ENCODE measurements around the gene OTUB2.

OTUB2 gene

GRCh38 chr14:94043111-94043755, 17.1 kb downstream of the OTUB2 start:
- no peak for DNase-seq

- no peak for DNase-seq
These were observed 17.8 kb downstream of the OTUB2 start for GRCh38 chr14:94043756-94044475.

GRCh38 chr14:94044476-94045091, 18.4 kb downstream of the OTUB2 start:
- no peak for DNase-seq

DNA sequence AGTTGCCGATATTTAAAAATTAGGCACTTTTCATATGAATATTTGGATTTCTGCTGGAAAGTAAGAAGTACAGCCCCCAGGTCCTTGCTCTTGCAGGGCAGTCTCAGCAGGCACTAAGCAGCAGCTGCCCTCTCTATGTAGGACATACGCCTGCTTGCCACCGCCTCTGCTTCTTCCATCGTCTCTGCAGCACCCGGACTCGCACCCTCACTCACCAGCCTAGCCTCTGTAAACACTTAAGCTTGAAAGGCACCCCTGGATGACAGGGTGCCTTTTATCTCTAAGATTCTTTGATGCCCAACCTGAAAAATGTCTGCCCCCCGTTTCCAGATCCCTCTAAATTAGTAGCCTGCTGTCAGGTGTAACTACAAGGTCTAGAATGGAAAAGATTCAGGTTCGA, 19.0 kb downstream of the OTUB2 start:
- DNase-seq = no peak

- no peak for DNase-seq
These were observed 19.6 kb downstream of the OTUB2 start for GRCh38 chr14:94045563-94046345.

- DNase-seq = no peak
These were observed 20.6 kb downstream of the OTUB2 start for GRCh38 chr14:94046696-94047250.

GRCh38 chr14:94047581-94047980, 21.4 kb downstream of the OTUB2 start:
- DNase-seq = no peak

- DNase-seq = no peak
These were observed 22.8 kb downstream of the OTUB2 start for GRCh38 chr14:94048691-94049624.

GRCh38 chr14:94049625-94050023, 23.5 kb downstream of the OTUB2 start:
- DNase-seq = no peak

GRCh38 chr14:94050231-94050880, 24.2 kb downstream of the OTUB2 start:
- DNase-seq = no peak

DNA sequence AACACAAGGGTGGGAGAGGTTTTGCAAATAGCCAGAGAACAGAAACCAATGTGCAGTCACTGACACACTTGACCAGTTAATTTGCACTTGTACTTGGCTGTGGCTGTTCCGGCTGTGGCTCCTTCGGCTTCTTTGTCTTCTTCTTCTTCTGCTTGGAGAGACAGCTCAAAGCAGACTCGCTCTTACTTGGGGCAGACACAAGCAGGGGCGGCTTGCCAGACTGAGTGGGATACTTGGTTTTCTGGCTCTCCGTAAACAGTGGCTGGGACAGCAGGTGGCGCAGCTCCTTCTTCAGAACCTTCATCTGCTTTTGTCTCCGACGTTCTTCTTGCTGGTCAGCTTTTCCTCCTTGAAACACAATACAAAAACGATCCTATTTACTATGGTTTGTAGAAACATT, 25.0 kb downstream of the OTUB2 start:
- DNase-seq = no peak

- no peak for DNase-seq
These were observed 25.6 kb downstream of the OTUB2 start for GRCh38 chr14:94051779-94052178.

DNA sequence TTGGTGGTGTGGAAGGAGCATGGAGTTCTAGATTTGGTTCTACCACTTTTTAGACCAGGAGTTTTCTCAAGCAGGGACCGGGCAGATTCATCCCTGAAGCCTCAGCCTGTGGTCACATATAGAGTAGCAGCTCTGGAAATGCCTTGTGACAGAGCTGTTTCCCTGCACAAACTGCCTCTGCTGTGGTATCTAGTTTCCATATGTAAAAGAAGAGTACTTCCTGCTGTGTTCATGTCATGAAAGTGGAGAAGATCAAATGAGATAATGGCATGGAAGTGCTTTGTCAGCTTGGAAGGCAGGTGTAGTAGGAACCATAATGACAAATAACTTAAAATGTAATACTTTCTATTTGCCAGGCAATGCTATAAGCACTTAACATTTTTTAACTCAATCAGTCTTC, 26.1 kb downstream of the OTUB2 start:
- no peak for DNase-seq

- DNase-seq = no peak
These were observed 26.5 kb downstream of the OTUB2 start for GRCh38 chr14:94052662-94053061.

- no peak for DNase-seq
These were observed 28.3 kb downstream of the OTUB2 start for GRCh38 chr14:94054401-94054800.

GRCh38 chr14:94054936-94055335, 28.8 kb downstream of the OTUB2 start:
- no peak for DNase-seq

DNA sequence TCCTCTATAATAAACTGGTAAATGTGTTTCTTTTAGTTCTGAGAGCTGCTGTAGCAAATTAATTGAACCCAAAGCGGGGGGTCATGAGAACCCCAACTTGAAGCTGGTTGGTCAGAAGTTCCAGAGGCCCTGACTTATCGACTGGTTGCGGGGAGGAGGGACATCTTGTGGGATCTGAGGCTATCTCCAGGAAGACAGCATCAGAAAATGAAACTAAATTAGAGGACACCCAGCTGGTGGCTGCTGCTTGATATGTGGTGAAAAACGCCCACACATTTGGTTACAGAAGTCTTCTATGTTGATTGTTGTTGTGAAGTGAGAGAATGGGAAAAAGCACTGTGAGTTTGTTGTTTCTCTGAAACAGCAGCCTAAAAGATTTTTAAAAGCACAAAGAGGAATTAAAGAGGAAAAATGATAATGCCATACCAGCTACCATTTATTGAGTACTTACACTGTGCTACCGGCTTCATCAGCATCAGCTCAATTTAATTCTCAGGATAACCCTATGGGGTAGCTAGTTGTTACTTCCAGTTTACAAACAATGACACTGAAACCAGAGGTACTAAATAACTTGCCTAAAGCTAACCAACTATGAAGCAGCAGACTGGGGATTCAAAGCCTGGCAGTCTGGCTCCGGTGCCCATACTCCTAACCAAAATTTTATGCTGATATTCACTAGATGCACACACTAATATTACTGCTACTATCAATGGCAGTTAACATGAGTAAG, 30.6 kb downstream of the OTUB2 start:
- DNase-seq = no peak

GRCh38 chr14:94058128-94058673, 32.1 kb downstream of the OTUB2 start:
- DNase-seq = no peak

DNA sequence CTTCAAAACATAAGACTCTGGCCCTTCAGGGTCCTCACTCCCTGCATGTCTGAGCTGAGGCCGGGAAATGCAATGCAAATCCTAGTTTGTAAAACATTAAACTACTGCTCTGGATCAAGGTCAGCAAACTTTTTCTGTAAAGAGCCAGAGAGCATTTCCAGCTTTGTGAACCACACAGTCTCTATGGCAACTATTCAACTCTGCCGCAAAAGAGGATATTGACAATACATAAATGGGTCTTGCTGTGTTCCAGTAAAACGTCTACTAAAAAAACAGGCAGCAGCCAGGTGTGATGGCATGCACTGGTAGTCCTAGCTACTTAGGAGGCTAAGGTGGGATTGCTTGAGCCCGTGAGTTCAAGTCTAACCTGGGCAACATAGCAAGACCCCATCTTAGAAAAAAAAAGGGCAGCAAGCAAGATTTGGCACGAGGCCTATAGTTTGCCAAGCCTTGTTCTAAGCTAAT, 32.6 kb downstream of the OTUB2 start:
- DNase-seq = no peak

DNA sequence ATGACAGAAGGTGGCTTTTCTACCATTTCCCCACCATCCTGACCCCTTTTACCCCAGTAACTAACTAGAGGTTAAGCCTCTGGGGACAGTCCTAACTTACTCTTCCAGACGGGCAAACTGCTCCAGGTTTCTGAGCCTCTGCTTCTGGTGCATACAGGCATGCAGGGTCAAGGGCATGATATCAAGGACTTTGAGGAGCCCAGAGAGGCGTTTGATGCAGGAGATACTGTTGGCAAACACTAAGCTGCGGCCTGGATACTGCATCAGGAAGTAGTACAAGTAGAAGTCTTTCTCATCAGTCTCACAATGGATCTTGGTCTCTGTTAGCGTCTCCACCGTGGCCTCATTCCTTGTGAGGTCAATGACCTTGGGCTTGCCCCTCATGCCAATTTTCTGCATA, 33.9 kb downstream of the OTUB2 start:
- DNase-seq = no peak

All from activated T-cell treated with anti-CD3 and anti-CD28 coated beads for 4 hours (primary cell).